ENCODE data around the gene IPO13. TPM values are rescaled to one million over a fixed set of nuclear protein-coding genes. Genes with fewer than 3 reads are reported as not detected.

The IPO13 gene
- total RNA-seq, 2 donors from 2014 or later: 10.4 to 29.3 TPM

DNA sequence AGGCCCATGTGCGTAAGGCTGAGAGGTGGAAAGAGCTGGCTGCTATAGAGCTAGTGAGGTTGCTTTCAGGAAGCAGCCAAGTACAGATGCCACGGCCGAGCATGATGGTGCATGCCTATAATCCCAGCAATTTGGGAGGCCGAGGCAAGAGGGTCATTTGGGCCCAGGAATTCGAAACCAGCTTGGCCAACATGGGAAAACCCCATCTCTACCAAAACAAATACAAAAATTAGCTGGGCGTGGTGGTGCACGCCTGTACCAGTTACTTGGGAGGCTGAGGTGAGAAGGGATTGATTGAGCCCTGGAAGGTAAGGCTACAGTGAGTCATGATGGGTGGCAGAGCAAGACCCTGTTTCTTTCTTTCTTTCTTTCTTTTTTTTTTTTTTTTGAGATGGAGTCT lies 47.3 kb downstream of the IPO13 start:
- no peak overlapping the region for H3K27ac ChIP-seq
- no peak overlapping the region for H3K4me3 ChIP-seq
- no peaks in the 10 kb centered on the region for H3K27me3 ChIP-seq
- no peaks in the 10 kb centered on the region for H3K9me3 ChIP-seq
- TF ChIP-seq POLR2A (IDR thresholded peaks at IDR 0.05): no peak
- TF ChIP-seq, protein P1, sequence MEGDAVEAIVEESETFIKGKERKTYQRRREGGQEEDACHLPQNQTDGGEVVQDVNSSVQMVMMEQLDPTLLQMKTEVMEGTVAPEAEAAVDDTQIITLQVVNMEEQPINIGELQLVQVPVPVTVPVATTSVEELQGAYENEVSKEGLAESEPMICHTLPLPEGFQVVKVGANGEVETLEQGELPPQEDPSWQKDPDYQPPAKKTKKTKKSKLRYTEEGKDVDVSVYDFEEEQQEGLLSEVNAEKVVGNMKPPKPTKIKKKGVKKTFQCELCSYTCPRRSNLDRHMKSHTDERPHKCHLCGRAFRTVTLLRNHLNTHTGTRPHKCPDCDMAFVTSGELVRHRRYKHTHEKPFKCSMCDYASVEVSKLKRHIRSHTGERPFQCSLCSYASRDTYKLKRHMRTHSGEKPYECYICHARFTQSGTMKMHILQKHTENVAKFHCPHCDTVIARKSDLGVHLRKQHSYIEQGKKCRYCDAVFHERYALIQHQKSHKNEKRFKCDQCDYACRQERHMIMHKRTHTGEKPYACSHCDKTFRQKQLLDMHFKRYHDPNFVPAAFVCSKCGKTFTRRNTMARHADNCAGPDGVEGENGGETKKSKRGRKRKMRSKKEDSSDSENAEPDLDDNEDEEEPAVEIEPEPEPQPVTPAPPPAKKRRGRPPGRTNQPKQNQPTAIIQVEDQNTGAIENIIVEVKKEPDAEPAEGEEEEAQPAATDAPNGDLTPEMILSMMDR (IDR thresholded peaks at IDR 0.05): no peak
- DNase-seq (no peak), ATAC-seq (no peak)
- intact Hi-C loops (cut with DNase I): no loop called here
- 87 to 92% methylated on average over 7 of the region's 7 CpGs for WGBS, 2 donors
- no peaks in the 10 kb centered on the region for H3K36me3 ChIP-seq (replicated peaks in 1 of 2; ENCODE audit: insufficient read depth in 1 of 2, low read depth in 2 of 2)
- peaks cover 19% of the 10 kb centered on the region for H3K4me1 ChIP-seq

DNA sequence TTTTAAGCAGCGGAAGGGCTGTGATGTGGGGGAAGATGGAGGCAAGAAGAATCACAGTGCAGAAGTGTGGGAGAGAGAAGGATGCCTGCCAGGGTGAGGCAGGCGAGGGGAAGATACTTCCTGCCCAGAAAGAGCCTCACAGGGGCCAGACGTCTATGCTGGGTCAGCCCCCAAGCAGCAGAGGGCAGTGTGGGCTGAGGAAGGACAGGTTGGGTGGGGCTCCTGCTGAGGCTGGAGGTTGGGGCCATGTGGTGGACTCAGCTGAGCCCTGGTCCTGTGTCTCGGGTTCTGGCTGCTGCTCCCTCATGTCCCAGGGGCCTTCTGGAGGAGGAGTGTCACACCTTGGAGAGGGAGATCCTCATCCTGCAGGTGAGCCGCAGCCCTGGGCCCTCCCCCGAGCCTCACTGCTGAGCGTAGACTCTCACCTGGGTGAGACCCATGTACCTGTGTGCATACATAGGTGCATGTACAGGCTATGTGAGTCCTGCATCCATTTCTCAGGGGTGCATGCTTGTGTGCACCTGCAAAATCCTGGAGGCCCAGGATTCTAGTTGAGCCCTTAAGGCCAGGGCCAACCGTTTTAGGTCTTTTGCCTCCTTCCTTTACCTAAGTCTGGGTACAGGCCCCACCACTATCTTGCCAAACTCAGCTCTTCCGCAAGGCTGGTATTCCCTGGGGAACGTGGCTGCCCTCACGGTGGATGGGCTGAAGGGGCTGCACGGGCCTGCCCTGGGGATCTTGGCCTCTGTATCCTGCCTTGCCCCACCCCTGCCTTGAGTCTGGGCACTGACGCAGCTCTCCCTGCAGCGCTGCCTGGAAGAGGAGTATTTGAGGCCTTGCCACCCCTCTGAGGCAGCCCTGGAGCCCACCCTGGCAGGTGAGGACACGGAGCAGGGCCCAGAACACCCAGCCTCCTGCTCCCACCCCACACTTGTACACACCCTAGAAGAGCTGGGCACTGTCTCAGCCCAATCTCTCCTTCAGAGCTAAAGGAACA lies 48.3 kb downstream of the IPO13 start:
- Histone ChIP-seq H3K4me3 (no peak overlapping the region), H3K36me3 (replicated peaks in 1 of 2; ENCODE audit: insufficient read depth in 1 of 2, low read depth in 2 of 2) (no peaks in the 10 kb centered on the region), H3K27ac (no peak overlapping the region), H3K27me3 (no peaks in the 10 kb centered on the region), H3K4me1 (peaks cover 19% of the 10 kb centered on the region), H3K9me3 (no peaks in the 10 kb centered on the region)
- DNase-seq: no peak
- WGBS, 2 donors: 78 to 80% methylated on average over 10 to 15 of the region's 15 CpGs
- intact Hi-C loops (cut with DNase I): no loop called here
- TF ChIP-seq, protein P1 (IDR thresholded peaks at IDR 0.05): no peak
- no peak for TF ChIP-seq POLR2A (IDR thresholded peaks at IDR 0.05)
- no peak for ATAC-seq

DNA sequence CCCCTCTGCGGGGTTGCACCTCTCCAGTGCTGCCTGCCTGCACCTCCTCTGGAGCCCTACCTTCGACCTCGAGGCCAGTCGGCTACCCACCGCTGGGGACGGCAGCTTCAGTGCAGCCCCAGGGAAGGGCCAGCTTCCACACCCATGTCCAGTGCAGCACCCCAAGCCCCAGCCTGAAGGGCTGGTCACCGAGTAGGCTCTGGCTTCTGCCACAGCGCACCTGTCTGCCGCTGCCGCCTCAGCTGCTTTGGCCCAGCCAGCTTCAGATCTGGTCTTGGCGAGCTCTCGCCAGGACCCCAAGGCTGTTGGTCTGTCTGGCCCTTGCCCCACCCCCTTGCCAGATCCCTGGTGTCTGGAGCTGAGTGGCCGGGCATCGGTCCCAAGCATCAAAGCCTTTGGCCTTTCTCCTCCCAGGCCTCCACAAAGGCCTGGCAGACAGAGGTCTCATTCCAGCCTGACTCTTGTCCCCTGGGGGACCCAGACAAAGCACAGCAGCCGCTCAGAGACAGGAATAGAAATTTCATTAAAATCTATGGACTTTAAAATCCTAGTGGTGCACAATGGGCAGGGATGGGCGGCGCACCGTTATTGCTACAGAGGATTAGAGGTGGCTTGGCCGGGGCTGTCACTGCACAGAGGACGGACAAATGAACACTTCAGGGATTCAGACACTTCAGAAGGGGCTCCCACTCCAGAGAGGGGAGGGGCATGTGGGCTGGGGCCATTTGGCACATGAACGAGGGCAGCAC lies 49.4 kb downstream of the IPO13 start:
- intact Hi-C loops (cut with DNase I): no loop called here

DNA sequence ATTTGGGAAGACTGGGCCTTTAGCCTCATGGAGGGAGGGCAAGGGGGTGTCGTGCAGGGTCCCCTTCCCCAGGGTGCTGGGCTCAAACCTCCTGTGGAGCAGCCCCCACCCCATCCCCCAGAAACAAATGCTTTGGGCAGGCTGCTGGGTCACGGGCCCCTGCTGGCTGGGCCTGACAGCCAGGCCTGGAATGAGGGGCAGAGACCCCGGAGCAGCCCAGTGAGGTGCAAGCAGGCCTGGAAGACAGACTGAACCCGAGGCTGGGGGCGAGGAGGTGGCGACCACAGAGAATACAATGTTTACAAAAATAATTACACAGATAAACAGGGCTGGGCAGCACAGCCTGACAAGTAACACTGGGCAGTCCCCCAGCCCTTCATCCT lies 50.0 kb downstream of the IPO13 start:
- Histone ChIP-seq H3K4me3 (no peak overlapping the region), H3K36me3 (replicated peaks in 1 of 2; ENCODE audit: insufficient read depth in 1 of 2, low read depth in 2 of 2) (no peaks in the 10 kb centered on the region), H3K27ac (peak overlapping the region in 2 of 4 donors; percentile 13 to 16), H3K4me1 (peaks cover 8% of the 10 kb centered on the region), H3K27me3 (no peaks in the 10 kb centered on the region), H3K9me3 (no peaks in the 10 kb centered on the region)
- DNase-seq (no peak), ATAC-seq (no peak)
- TF ChIP-seq POLR2A (IDR thresholded peaks at IDR 0.05): no peak
- 71 to 93% methylated on average over 6 of the region's 6 CpGs for WGBS, 2 donors
- intact Hi-C loops (cut with DNase I): no loop called here

More for the DNA sequence above, 49.4 kb downstream of the IPO13 start:
- Histone ChIP-seq H3K27me3 (no peaks in the 10 kb centered on the region), H3K4me3 (no peak overlapping the region), H3K36me3 (replicated peaks in 1 of 2; ENCODE audit: insufficient read depth in 1 of 2, low read depth in 2 of 2) (no peaks in the 10 kb centered on the region), H3K27ac (no peak overlapping the region), H3K9me3 (no peaks in the 10 kb centered on the region), H3K4me1 (peaks cover 9% of the 10 kb centered on the region)
- DNase-seq (no peak), ATAC-seq (no peak)
- WGBS, 2 donors: 86 to 93% methylated on average over 7 to 21 of the region's 21 CpGs
- TF ChIP-seq, protein P1 (IDR thresholded peaks at IDR 0.05): no peak
- TF ChIP-seq POLR2A (IDR thresholded peaks at IDR 0.05): no peak
